GM15510 (cell line): ENCODE results near the gene RAB30.

Experiments used
- POLR2A ChIP-seq: IDR thresholded peaks from 3 replicates; pipeline ENCODE4 v1.6.1; 2011; ENCODE audit warnings: borderline replicate concordance; ENCODE audit not compliant: insufficient read length; ENCODE audit errors: extremely low read depth

The RAB30 gene

DNA sequence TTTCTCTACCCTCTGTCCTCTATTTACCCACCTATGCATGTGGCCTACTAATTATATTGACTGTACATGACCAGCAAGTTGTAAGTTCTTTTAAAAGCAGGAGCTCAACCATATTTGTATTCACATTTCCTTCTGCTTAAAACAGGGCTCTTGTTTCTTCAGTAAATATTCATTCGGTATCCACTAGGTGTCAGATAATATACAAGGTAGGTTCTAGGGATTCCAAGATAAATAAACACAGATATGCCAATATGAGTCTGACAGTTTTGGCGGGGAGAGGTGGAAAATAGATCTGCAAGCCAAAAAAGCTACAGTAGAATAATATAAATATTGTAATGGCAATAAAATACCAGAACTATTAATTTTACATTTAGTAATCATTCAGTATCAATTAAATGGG is 15.3 kb upstream of the RAB30 start:
- no peak for TF ChIP-seq POLR2A

DNA sequence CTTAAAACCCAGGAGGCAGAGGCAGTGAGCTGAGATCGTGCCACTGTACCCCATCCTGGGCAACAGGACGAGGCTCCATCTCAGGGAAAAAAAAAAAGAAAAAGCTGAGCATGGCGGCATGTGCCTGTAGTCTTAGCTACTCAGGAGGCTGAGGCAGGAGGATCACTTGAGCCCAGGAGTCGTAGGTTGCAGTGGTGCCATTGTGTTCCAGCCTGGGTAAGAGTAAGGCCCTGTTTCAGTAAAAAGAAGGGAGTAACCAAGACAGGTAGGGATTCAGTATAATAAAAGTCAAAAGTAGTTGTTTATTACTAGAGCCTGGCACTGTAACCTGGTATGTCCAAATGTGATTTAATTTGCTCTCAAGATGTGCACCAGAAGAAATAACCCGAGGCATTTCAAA is 8.1 kb upstream of the RAB30 start:
- no peak for TF ChIP-seq POLR2A

DNA sequence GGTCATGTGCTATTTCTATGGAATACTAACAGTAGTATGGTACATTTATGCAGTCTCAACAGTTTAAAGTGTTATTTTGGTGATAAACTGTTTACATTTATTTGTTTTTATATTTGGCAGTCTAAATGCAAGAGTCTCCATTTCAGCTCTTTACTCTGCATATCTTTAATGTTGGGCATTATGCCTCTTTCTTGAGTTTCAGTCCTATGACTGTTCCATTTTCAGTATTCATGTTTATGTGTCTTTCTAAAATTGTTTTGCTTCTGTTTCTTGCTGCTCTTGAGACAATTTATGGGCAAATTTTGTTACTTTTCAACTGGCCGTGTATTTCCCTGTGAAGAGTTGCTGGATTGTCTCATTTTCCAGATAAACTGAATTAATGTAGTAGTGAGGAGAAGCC is 6.6 kb upstream of the RAB30 start:
- no peak for TF ChIP-seq POLR2A

DNA sequence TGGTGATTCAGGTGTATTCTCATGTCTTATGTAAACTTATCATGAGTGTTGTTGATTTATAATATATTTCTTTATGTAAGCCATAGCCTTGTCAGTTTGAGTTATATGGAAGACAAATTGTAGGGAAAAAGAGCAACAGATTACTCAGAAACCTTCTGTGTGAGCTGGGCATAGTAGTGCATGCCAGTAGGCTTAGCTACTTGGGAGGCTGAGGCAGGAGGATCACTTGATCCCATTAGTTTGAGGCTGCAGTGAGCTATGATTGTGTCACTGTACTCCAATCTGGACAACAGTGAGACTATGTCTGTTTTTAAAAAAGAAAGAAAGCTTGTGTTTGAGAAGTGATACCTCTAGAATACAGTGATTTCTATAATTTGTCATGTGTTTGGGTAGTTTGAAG is 2.2 kb upstream of the RAB30 start:
- TF ChIP-seq POLR2A, result no peak

DNA sequence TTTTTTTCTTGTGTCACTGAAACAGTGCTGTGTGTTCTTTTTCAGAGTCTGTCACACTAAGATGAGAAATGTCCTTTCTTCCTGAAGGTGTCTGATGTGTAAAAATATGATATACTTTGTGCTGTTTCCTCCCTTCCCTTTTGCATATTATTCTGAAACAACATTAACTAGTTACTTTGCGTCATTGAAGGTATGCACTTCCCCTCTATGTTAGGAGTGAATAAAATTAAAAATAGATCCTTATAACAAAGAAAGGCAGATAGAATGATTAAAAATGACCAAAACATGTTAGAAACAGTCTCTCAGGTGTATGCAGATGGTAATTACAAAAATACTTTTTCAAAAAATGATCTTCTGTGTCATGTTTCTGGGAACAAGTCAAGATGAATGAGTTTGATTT is 1.6 kb upstream of the RAB30 start:
- TF ChIP-seq POLR2A, result no peak

DNA sequence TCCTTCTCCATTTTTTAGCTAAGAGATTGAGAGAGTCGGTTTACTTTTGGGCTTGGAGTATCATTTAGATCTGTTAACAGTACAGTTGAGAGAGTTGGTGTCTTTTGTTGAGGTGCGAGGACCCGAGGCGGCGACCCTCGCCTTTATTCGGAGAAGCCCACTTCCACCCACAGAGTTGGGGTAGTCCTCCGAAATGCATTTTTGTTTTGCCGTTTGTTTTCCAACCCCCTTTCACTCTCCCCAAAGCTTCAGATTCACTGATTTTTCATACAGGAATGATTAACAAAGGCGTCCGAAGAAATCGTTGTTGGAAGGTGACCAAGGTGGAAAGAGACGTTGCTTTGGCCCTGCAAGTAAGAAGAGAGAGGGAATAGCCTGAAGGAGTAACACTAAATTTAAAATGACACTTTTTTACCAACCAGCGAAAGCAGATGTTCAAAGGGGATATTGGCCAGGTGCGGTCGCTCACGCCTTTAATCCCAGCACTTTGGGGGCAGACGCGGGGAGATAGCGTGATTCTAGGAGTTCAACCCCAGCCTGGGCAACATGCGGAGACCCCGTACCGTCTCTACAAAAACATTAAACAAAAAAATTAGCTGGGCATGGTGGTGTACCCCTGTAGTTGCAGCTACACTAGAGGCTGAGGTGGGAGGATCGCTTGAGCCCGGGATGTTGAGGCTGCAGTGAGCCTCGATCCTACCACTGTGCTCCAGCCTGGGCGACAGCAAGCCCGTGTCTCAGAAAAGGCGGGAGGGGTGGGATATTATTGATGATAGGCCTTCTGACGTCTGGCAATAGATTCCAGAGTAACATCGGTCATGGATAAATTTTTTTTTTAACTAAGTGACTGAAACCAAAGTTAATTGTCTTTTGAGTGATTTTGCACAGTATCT is 899 bp upstream of the RAB30 start:
- no peak for TF ChIP-seq POLR2A

DNA sequence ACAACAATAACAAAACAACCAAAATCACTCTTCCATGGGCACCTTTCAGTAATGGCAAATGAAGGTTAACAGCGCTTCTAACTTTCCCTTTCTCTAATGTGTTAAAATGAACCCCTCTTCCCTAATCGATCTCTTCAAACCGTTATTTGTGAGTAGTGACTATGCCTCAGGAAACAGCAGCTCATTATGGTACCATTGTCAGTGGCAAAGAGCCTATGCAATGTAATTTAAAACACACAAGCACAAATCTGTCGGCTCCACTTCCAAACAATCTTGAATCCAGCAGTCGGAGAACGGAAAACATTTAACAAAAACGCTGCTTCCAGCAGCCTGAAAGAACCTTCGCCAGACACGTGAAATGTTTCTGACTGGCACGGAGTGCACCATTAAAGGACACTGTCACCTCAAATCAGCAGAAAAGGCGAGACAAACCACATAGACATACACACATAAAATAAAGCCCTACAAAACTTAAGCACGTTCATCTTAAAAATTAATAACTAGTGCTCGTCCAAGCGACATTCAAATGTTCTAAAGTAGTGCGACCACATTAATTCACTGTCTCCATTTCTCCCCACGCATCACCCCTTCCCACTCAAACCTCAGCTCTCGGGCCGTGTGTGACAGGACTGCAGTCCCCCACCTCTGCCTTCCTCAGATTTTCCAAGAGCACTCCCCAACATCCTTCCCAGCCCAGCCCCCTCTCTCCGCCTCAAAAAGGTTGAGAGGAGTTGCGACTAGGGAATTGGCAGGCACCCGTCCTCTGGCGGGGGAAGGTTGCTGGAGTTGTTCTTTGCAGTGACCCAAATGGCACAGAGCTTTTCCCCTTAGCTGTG is 748 bp downstream of the RAB30 start:
- TF ChIP-seq POLR2A, result no peak

DNA sequence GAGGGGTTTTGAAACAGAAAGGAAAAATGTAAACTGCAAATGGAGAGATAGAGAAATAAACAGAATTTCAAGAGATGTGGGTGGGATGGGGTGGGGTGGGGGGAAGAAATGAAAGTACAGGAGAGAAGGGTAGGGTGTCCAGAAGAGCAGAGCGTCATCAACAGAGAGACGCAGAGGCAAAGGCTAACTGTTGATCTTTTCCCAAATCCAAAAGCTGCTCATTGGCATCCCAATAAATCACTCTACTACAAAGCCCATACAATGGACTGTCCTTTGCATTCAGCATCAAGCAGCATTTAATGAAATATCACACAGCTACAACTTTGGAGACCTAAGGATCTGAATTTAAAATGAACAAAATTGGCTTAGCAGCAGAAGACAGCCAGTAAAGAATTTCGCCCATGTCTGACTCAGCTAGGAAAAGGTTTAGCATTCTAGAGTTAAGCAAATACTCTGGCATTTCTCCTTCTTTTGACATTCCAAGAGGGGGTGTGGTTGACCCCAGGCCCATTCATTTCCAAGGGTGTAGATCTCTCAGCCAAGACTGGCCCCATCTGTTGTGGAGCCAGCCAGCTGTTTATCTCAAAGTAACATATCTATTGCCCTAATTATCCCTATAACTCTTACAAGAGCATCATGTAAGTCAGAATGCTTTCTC is 1.5 kb downstream of the RAB30 start:
- TF ChIP-seq POLR2A, result no peak

DNA sequence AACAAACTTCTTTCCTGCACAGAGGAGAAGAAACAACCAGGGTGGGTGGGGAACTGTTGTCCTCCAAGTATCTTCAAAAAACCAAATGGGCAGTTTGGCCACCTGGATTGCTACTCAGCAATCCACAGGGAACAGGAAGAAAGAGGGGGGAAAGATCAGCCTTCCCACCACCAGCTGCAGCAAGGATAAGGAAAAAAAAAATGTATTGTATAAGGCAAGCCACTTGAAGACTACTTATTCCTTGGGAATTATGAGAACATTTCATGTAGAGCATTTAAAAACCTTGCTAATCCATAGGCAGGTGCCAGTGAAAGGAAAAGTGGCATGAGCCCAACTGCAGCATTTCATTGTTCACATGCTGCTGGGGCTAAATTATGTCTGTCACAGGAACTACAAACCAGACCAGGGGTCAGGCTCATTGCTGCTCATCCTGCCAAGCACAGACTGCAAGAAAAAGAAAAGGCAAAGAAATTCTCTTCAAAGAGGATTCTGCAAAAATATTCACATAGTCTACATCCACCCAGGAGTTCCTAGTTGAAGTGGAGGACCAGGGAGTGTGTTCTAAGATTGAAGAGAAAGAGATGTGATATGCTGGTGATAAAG is 2.2 kb downstream of the RAB30 start:
- TF ChIP-seq POLR2A, result no peak

DNA sequence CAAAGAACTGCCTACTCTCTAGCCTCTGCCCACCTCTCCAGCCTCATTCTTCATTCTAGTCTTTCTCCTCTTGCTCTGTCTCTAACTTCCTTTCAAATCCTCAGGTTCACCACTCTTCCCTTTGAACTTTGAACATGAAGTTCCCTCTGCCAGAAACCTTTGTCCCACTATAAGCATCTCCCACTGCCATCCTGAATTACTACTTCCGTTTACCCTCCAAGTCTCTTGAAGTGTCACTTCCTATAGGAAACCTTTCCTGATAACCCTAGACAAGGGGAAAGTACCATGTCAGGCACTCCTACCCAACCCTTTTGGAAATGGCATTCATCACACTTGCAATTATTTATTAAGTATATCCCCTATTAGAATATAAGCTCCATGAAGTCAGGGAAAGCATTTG is 3.1 kb downstream of the RAB30 start:
- TF ChIP-seq POLR2A, result no peak

DNA sequence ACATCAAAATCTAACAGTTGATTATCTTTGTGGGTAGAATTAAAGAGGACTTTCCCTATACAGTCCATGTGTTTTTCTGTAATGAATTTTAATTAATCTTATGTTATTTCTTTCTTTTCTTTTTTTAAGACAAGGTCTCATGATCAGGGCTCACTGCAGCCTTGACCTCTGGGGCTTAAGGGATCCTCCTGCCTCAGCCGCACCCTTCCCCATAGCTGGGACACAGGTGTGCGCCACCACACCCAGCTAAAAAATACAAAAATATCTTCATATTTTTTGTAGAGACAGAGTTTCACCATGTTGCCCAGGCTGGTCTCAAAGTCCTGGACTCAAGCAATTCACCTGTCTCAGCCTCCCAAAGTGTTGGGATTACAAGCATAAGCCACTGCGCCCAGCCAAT is 7.7 kb downstream of the RAB30 start:
- TF ChIP-seq POLR2A, result no peak

DNA sequence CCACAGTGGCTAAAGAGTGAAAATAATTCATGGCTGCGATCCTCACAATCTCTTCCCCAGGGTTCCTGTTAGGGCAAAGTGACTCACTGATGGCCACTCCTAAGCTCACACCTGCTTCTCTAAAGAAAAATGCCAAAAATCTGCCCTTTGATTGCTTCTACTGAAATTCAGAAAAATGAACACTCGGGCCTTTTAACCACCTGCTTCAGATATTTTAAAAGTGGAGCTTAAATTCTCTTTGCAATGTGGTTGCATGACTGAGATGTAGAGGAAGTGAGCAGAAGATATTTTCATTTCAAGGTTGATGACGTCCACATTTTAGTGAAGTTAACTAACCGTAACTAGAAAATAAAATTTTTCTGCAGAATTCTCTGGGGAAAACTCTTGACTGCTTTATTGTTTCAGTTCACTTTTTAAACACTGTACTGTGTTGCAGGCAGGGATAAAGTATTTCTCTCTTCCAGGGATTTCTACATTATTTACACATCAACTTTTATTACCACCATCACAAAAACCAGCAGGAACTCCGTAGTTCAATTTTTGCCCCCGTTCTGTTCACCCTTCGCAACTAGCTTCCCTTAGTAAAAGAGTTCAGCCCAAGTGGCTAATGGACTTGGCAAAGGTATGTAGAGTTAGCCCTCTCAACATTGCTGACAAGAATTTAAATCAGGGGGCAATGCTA is 8.5 kb downstream of the RAB30 start:
- TF ChIP-seq POLR2A, result no peak

DNA sequence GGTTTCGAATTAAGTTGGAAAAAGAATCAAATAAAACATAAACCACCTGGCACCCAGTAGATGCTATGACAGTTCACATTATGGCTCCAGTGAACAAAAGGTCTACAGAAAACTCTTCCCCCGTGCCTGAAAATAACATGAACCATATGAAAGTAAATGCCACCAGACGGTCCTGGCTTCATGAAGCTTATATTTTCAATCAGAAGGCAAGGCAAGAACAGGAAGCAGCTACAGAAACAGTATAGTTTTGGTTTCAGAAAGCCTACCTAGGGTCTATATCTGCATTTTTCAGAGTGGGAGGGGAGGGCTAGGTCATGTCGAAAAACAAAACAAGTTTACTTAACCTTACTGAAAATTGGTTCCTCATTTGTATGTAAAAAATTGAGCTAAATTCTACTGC is 9.8 kb downstream of the RAB30 start:
- no peak for TF ChIP-seq POLR2A

DNA sequence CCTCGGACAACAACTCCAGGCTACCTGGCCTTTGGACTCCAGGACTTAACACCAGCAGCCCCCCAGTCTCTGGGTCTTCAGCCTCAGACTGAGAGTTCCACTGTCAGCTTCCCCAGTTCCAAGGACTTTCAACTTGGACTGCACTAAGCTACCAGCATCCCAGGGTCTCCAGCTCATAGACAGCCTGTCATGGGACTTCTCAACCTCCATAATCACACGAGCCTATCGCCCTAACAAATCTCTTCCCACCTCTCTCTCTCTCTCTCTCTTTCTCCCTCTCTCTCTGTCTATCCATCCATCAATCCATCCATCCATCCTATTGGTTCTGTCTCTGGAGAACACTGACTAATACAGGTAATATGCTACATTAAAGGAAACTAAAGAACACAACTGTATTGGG is 10.7 kb downstream of the RAB30 start:
- no peak for TF ChIP-seq POLR2A
